ENCODE data around the gene INPP5A.

GRCh38 chr10:132511121-132512051 lies 26.2 kb upstream of the INPP5A start:
- TF ChIP-seq CTCF (IDR thresholded peaks at IDR 0.05; ENCODE audit: low read depth, low read length, poor library complexity, severe bottlenecking) (no peak), EZH2phosphoT487 (IDR thresholded peaks at IDR 0.05; ENCODE audit: borderline replicate concordance, low read length) (no peak)

All from DOHH2 (cell line).